G401 (cell line): ENCODE measurements around the gene CCBE1. TPM values are rescaled to one million over a fixed set of nuclear protein-coding genes. Genes with fewer than 3 reads are reported as not detected.
"Not testable (repeated sequence)": the region's sequence is repeated elsewhere in the genome, so short reads cannot be mapped to it uniquely, and the experiment has no call there.

Source experiments
- DNase-seq: peaks from one replicate; pipeline ENCODE4 v3.0.0-alpha.2; 2015; ENCODE audit warnings: low spot score
- in situ Hi-C: cut with HindIII; loops from 2 replicates; pipeline ENCODE4 v1.10.0; 2016; ENCODE audit warnings: low sequenced_read_pairs, mixed read lengths
- total RNA-seq: library from RNA; depleted of rRNA; stranded (reverse); fragments of >200 nt; shearing (Covaris generic); gene quantifications from 2 replicates; pipeline ENCODE4 v1.2.3, GENCODE V29; 2014

The CCBE1 gene
- total RNA-seq, 1 experiment from 2014 or later: not detected

DNA sequence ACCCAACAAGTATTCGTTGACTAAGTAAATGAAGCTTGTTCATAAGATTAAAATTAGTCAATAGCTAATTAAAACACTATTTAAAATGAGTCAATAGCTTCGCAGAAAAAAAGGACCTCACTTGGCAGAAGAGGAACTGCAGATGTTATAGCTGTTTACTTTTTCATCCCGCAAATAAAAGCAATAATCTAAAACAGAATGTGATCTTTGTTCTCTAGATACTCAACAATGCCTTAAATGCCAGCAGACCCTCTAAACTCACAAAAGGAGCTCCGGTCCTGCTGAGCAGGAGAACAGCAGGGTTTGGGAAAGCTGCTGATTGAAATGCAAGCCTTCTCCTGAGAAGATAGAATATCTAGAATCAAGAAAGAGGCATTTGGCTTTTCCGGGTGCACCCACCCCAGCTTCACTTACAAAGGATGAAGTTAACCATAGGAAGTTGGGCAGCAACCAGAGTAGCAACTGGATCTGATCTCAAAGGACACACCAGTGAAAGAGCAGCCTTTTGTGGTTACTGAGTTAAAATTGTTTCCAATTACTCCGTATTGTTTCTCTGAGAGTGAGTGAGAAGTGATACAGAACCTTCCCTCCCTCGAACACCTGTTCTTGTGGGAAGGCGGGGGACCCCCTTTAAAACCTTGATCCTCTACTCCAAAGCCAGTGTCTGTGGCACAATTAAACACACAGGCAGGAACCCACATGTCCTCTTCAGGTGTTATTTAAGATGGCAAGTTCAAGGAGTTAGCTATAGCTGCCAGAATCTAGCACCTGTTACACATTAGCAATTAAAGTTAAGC, 6.8 kb downstream of the CCBE1 start:
- in situ Hi-C loops: no loop called here
- DNase-seq: no peak

DNA sequence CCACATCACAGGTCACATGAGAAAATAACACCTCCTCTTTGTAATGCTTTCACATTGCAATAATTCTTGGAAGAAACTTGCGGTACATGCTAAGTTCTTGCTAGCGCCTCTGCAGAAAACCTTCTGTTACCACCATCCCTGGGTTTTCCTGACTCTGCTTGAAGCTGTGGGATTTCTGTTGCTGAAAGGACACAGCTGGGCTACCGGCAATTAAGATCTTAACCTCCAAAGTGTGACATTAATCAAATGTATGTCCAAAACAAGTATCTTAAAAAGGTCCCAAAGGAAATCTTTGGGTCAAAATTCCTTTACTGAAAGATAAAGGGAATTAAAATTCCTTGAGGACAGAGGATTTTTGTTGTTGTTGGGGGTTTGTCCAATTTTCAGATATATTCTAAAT, 7.5 kb downstream of the CCBE1 start:
- in situ Hi-C loops: no loop called here
- no peak for DNase-seq

DNA sequence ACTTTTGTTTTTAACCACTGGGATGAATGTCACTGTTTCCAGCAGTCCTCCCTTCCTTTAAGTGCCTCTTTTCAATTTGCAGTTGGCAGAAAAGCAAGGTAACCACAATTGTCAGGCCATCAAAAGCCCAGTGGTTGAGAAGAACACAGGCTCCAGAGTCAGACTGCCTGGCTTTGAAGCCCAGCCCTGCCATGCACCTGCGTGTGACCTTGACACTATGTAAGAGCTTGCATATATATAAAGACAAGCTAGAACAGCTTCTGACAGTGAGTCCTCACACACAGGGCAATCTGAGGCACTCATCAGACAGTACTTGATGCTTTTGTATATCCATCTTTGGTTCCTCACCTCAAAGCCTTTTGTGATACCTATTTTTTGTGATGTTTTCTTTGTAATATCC, 11.0 kb downstream of the CCBE1 start:
- in situ Hi-C loops: no loop called here
- DNase-seq: no peak

DNA sequence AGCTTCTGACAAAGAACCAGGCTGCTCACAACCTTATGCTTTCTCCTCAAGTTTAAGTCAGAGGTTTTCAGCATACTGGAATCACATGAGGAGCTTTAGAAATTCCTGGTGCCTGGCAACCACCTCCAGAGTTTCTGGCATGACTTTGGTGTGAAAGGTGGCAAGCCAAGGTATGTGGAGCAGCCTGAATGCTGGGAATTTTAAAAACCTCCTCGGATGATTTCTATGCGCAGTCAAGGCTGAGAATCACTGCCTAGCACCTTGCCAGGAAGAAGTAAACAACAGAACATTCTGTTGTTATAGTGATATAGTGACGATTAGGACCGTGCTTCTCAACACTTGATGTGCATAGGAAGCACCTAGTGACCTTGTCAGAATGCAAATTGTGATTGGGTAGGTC, 11.7 kb downstream of the CCBE1 start:
- in situ Hi-C loops: no loop called here

DNA sequence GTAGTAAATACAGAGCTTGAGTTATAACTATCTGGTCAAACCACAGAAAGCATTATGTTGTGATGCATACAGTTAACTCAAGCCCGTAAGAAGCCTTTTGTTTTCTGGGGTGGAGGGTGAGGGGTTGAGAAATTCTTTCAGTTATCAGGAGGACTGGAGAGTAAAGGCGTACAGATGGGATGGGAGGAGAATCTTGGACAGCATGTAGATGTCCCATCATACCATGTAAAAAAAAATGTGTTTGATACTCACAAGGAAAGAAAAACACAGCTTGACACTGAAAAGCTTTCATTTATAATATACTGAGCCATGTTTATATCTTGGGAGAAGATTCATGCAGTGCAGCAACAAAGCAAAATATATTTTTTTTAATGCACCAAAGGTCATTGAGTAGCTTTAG, 12.4 kb downstream of the CCBE1 start:
- DNase-seq: no peak
- in situ Hi-C loops: no loop called here

More for the DNA sequence above, 11.7 kb downstream of the CCBE1 start:
- DNase-seq: no peak

DNA sequence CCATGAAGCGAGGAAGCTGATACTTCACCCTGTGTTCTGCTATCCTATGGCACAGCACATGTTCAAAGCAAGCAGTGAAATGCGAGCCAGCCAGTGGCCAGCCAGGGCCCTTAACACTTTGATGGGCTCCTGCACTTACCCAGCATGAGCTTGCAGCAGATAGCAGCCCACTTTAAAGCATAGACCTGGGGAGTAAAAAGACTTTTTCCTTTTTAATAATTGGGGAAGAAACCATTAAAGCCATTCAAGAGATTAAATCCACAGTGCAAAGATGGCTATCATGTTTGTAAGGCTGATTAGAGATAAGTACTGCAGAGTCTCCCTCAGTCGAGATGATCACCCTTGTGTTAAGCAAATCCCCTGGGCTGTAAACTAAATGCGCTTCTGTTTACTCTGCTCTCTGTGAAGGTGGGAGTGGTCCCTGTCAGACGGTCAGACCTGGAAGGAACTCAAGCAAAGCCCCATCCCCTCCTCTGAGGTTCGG, 15.7 kb downstream of the CCBE1 start:
- in situ Hi-C loops: no loop called here
- no peak for DNase-seq

DNA sequence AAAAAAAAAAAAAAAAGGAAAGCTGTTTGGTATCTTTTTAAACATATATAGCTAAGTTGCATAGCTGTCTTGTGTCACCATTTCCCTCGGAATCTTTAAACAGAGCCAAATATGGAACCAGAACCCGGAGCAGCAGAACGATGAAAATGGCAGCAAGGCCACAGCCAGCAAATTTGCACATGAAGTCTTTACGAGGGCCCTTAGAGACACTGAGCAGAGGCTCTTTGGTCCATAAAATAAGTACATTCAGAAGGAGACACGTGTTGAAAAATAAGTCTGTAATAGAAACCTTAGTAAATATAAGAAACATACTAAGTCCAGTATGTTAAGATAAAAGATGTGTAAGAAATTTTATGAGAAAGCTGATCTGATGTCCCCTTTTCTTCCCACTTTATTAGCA, 16.2 kb downstream of the CCBE1 start:
- DNase-seq: no peak
- in situ Hi-C loops: no loop called here

DNA sequence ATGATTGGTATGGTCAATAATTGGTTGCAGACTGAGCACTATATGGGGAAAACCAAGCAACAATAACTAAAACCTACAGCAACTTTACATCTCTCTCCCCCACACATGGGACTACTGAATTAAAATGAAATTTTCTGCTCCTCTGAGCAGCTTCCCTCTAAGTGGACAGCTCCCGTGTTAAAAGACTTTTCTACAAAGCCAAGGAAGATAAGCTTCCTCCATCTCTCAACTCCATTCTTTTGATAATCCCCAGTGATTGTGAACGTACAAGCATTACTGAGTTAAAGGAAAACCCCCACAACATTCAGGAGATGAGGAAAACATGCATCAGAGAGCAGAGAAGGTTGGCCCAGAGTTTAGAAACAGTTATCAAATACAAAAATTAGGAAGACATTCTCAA, 21.9 kb downstream of the CCBE1 start:
- no peak for DNase-seq
- in situ Hi-C loops: no loop called here

DNA sequence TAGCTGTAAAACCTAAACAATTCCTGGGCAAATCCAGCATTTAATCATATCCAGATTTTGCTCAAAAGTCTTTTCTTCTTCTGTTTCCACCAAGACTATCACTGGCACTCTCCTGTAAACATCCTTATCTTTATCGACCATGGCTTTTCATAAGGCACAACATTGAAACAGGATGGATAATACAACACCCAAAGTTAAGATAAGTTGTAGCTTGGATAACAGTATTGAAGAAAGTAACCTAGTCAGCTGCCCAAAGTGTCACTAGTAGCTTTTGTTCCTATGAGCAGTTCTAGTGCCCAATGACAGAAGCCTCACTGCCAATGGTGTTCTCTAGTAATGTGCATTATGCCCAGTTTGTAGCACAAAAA, 22.3 kb downstream of the CCBE1 start:
- no peak for DNase-seq
- in situ Hi-C loops: no loop called here

DNA sequence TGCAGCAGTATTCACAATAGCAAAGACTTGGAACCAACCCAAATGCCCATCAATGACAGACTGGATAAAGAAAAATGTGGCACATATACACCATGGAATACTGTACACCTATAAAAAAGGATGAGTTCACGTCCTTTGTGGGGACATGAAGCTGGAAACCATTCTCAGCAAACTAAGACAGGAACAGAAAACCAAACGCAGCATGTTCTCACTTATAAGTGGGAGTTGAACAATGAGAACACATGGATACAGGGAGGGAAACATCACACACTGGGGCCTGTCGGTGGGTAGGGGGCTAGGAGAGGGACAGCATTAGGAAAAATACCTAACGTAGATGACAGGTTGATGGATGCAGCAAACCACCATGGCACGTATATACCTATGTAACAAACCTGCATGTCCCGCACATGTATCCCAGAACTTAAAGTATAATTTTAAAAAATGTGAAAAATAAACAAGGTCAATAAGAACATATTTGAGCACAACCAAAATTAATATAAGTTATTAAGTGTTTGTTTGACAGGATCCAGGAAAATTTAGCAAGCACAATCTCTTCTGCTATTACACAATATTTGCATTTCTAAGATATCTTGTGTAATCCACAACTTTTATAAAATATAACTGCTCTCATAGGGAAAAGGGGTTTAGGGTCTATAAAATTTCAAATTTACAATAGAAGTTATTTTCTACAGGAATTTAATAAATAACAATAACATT, 22.9 kb downstream of the CCBE1 start:
- no peak for DNase-seq
- in situ Hi-C loops: no loop called here

DNA sequence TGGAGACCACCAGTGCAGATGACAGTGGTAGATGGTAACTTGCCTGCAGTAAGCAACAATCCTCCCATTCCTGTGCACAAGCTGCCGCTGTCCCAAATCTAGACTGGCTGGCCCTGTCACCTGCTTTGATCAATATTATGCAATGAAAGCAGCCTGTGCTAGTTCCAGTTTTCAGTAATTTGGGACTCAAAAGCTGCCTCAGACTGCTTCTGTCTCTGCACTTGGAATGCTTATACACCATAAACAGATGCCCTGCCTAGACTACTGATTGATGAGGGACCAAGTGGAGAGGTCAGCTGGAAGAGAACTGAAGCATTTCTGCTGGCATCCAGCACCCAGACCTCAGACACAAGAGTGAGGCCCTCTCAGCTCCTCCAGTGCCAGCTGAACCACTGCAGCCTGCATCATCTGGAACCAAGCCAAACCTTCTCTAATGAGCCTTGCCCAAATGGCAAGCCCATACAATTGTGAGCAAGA, 24.9 kb downstream of the CCBE1 start:
- in situ Hi-C loops: no loop called here
- peak; percentile 5 for DNase-seq

DNA sequence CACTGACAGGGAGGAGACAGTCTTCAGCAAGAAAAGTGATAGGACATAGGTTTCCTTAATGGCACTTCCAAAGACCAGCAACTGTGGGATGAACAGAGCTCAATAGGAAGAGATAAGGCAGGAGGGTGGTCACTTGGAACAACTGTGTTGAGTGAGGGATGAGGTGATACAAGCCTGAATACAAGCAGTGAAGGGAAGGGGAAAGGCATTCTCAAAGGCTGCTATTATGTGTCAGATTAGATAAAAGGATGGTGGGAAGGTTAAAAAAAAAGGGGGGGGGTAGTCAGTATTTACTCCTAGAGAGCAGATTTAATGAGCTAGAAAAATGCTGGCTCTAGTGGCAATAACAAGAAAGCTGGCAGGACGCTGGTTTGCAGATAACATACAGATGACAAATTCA, 25.7 kb downstream of the CCBE1 start:
- DNase-seq: no peak
- in situ Hi-C loops: no loop called here

DNA sequence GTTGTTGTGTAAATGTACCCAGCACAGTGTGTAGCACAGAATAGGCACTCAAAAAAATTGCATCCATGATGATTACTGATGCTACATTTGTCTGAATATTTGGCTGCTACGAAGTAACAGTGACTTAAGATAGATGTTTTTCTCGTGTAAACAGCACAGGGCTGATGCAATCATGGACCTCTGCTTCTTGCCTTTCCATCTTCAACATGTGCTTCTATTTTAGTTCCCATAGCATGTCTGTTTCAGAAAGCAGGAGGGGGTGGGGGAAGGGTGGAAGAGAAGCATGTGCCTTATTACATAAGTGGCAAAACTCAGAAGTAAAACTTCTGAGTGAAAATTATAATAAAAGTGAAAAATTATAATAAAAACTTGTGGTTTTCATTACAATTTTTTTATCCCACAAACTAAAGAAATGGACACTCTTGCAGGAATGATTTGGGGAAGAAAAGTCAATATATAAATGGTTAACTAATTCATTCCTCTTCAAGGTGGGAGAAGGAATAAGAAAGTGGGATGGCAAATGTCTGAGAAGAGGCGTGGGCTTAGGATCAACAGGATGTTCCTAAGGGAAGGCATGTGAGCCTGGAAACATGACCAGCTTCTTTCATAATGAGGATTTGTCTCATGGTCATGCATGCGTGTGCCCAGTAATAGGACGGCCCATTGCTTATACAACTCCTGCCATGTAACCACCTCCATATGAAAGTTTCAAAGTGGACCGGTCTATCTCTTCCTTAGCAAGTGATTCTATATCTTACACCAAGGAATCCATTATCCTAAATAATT, 27.2 kb downstream of the CCBE1 start:
- DNase-seq: no peak
- in situ Hi-C loops: no loop called here

DNA sequence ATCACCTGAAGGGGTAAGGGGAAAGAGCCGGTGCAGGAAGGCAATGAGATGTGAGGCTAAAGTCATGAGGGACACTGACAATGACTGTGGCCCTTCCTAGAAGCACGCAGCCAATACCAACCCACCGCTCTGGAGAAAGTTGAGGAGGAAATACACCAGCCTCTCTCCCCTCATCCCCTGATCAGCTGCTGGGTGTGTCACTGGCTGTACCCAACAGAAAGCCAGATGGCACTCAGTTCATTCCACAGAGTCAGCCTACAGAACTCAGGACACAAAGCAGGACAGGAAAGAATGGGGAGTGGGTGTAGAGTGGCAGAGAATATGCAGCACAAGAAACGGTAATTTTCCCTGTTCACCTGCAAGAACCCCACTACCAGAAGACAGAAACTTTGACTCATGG, 29.7 kb downstream of the CCBE1 start:
- in situ Hi-C loops: no loop called here

DNA sequence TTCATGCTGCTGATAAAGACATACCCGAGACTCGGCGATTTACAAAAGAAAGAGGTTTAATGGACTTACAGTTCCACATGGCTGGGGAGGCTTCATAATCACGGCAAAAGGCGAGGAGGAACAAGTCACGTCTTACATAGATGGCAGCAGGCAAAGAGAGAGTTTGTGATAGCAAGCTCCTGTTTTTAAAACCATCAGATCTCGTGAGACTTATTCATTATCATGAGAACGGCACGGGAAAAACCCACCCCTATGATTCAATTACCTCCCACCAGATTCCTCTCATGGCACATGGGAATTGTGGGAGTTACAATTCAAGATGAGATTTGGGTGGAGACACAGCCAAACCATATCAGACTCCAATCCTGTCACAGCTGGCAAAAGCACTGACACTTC, 31.2 kb downstream of the CCBE1 start:
- in situ Hi-C loops, DNase-seq: not testable (repeated sequence)

More for the DNA sequence above, 29.7 kb downstream of the CCBE1 start:
- DNase-seq: no peak

DNA sequence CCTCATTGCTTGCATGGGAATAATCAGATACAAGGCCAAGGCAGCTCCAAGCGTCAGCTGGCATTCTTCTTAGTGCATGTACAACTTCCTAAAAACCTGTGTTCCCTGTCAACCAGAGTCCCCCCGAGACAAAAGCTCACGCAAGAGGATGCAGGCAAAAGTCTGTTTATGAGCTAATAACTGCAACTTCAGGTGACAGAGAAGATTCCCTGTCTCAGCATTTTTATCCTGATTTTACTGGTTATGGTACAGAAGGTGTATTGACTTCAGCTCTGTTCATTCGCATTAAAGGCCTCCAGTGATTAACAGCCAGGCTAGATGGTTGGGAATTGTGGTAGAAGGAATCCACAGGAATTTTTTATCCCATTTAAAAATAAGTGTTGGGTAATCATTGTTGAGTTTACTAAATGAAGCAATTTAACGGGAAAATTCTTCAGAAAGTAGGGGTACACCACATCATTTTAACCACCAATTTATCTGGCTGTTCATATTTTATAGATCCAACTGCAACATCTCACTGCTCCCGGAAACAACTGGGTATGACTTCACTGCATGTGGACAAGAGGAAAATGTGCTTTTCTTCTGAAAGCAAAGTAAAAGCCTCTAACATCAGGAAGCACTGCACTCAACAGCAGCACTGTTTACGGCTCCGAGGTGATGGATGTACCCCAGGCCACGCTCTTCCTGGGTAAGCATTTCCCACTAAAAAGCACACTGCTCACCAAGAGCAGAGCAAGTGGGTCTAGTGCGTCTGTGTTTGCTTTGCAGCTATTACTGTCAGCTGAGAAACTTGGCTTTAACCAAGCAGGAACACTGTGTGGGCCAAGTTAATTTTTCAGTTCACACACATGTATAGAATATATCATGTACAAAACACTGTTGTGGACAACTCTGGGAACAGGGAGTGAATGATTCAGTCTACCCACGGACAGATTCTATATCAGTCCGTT, 31.9 kb downstream of the CCBE1 start:
- DNase-seq: no peak
- in situ Hi-C loops: no loop called here

DNA sequence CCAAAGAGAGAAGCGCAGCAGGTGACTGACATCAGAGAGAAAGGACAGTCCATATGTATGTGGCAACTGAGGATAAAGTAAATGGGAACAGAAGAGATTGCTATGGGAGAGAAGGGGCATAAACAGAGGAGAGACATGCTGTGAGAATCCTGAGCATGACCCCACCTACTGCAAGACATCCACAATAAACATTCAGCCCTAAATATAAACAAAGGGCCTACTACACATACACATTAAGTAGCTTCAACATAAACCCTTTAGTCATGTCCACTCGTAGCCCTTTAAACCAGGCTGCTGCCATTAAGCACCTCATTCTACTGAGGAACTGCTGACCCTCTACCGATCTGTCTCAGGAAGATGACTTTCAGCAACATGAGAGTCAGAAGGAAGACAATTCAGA, 32.9 kb downstream of the CCBE1 start:
- in situ Hi-C loops: no loop called here
- no peak for DNase-seq

DNA sequence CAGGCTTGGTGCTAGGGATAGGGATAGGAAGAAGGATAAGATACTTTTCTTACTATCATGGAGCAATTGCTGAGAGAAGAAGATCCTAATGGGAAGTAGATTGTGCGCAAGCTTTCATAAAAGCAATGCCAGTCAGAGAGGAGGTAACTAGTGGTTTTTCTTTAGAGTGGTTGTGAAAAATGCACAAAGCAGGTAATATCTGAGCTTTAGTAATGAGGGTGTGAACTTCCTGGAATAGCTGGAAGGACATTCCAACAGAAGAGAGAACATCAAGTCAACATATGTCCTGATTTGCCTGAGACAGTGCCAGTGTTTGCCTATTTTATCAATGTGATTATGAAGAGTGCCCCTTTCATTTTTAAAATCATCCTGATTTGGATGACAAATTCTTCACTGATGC, 34.1 kb downstream of the CCBE1 start:
- no peak for DNase-seq
- in situ Hi-C loops: no loop called here
